HG03558 (cell line): ENCODE data around the gene TTYH2.

Experiments used
- ATAC-seq: cut with Tn5 transposase; IDR thresholded peaks from one replicate; pipeline ENCODE4 v1.9.1; 2021; ENCODE audit warnings: moderate number of reproducible peaks; ENCODE audit not compliant: unreplicated experiment; ENCODE audit errors: extremely low read depth

TTYH2 gene

DNA sequence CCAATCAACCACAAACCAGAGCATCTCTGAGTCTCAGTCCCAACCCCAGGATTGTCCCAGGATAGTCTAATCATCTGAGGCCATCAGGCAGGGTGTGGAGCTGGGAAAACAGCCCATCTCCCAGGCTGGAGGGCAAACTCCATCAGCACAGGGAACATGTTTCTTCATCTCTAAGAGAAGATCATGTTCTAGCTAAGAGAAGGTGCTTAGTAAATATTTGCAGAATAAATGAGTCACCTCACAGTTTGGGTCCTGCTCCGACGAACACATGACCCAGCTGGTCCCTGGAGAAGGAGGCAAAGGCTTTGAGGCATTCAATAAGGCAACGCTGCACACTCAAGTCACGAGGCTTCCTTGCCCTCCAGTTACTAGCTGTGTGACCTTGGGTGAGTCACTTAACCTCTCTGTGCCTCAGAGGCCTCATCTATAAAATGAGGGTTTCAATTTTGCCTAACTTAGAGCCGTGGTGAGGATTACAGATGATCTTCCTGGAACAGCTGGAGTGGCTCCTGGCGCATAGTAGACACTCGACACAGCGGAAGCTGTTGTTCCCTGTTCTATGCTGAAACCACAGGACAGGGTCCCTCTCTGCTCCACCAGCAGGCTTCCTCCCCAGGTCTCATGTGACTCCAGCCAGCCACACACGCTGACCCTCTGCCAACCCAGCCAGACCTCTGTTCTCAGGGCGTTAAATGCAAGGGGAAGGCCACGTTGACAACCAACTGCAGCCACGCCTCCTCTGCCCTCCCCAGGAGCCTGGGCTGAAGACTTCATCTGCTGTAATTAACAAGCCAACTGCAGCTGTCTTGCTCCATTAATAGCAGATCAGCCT, 20.2 kb upstream of the TTYH2 start:
- ATAC-seq: no peak

DNA sequence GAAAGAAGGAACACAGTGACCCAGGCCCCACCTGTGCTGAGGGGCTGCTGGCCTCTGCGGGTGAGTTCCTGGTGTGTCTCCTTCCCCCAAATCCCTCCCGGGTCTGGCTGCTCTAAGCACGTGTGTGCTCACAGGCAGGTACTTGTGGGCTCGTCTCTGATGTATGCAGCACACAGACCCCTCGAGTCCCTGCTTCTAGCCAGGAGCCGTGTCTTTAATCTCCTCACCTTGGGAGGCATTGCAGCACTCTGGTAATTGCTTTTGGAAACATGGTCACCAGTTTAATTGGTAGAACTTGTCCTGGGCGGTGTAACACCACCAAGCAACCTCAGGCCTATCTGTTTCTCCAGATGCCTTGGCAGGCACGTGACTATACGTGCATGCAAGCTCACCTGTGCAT, 18.7 kb upstream of the TTYH2 start:
- ATAC-seq: no peak

DNA sequence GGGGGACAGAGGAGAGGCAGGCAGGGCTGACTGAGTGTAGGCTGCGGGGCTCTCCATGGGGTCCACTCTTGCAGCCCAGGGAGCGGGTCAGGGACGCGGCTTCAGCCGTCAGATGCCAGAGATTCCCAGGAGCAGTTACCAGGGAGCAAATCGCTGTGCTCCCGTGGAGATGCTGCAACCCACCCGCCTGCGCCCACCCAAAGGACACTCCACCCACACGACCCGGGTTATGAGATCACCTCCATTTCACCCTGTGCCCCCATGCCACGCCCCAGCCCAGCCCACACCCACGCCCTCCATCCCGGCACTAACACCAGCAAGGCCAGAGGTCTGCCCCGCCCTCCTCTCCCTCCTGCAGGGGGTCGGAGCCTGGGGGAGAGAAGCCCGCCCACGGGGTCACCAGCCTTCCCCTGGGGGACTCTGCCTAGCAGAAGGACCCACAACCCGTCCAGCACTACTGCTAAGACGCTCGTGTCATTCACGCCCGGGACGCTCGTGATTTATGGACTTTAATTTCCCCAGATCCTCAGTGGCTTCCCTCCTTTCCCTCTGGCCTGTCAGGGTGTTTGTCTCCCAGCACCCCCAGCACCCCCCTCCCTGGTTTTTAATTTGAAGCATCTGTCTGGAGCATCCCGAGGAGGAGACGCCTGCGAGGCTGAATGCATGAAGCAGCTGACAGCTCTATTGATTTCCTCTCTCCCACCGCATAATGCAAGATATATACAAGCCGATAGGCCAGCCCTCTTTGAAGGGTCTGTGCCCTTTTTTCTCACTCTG, 16.6 kb upstream of the TTYH2 start:
- no peak for ATAC-seq

DNA sequence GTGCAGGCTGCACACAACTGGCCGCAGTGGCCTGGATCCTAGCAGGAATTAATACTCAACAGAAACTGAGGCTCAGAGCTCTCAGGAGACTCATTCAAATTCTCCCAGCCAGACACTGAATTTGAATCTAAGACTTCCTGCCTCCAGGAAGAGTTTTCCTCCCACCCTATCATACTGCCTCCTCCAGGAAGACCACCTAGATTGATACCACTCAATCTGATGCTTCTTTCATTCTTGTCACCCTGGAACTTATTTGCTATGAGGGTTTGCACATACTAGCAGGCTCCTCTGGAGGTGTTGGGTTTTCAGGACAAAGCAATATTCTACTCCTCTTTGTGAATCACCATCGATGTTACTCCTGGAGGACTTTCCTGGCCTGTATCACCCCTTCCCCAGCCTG, 15.6 kb upstream of the TTYH2 start:
- ATAC-seq: no peak

DNA sequence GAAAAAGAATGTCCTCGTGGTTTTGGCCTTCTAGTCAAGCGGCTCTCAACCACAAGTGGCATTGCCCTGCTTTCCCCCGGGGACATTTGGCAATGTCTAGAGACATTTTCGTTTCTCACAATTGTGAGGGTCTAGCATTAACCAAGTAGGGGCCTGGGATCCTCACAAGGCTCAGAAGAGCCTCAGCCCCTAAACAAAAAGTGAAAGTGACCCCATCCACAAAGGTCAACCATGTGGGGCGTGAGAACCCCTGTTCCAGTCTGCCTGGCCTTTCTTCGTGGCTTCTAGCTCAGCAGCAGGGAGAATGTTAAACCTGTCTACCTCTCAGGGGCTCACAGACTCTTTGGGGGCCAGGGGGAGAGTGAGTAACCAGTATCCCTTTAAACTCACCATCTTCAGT, 14.7 kb upstream of the TTYH2 start:
- no peak for ATAC-seq

DNA sequence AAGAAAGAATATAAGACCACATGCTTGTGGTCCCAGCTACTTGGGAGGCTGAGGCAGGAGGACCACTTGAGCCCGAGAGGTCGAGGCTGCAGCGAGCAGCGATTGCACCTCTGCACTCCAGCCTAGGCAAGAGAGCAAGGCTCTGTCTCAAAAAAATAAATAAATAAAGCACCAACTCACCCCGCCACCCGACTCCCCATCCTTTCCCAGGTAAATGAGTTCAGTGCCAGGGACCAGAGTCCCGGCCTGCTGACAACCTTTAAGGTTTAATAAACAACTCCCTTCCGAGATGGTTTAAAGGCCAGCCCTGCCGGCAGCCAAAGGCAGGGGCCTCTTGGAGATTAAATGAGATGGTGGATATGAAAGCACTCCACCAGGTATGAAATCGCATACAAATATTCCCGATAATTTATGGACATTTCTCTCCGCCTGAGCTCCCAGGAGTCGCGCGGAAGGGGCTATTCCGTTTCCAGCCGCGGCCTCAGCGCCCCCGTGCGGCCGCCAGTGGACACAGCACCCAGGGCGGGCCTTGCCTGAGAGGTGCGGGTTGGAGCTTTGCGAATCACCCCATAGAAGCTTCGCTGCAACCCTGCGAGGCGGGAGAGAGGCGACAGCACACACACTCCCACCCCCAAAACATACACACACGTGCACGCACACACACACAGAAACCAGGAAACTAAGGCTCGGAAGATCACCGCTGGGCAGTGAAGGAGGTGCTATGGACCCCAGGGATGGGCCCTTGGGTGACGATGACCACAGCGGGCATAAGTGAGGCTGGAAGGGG, 13.9 kb upstream of the TTYH2 start:
- ATAC-seq: no peak

DNA sequence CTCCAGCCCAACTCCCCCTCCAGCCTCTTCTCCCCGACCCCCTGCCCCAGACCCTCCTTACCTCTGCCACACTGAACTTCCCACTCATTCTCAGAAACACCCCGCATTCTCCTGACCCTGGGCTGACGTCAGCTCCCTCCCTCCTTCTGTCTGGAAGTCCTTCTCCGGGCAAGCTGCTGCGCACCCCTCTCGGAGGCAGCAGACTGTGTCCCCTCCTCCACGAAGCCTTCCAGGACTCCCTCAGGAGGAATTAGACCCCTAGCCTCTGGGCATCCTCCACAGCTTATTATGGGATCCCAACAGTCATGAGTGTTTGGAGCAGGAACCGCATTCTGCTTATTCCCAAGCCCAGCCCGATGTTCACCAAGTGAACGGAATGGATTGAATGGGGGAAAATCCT, 13.3 kb upstream of the TTYH2 start:
- no peak for ATAC-seq

DNA sequence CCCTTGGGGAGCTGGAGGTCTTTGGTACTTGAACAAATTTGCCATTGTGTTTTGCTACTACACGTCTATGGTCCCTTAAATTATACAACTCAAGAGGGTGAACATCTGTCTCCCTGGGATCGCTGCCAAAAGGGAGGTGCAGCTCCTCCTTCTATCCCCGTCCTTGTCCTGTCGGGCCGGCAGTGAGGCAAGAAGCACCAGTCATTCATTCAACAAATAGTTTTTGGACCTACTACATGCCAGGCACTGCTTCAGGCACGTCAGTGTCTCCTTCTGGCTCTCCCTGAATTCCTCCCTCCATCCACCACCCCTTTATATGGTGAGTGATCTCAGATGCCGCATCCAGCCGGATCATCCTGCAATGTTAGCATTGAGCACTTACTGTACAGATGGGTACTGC, 12.1 kb upstream of the TTYH2 start:
- ATAC-seq: no peak

DNA sequence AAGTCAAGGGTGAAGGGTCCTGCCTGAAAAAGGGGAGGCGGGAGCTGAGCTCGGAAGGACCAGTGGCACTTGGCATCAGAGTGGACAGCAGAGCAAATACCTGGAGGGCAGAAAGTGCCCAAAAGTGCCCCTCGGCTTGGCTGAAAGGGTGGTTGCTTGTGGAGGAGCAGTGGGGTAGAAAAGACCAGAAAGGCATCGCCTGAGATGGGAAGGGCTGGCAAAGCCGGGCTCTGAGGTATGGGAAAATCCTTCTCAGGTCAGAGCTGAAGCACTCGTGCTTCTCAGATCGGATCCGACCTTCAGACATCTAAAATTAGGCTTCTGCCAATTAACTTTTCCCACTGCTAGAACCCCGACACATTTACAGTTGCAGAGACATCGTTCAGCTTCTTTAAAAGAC, 11.4 kb upstream of the TTYH2 start:
- ATAC-seq: no peak

DNA sequence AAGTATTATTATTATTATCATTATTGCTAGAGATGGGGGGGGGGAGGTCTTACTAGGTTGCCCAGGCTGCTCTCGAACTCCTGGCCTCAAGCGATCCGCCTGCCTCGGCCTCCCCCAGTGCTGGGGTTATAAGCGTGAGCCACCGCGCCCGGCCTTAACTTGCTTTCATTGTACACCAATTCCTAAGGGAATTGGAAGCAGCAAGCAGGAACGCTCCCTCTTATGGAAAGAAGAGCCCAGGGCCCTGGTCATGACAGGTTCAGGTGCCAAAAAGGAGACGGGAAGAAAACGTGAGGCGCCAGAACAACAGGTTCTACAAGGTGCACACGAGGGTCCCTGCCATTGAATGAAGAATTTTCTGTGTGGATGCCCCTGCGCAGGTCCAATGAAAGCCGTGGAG, 10.4 kb upstream of the TTYH2 start:
- no peak for ATAC-seq

DNA sequence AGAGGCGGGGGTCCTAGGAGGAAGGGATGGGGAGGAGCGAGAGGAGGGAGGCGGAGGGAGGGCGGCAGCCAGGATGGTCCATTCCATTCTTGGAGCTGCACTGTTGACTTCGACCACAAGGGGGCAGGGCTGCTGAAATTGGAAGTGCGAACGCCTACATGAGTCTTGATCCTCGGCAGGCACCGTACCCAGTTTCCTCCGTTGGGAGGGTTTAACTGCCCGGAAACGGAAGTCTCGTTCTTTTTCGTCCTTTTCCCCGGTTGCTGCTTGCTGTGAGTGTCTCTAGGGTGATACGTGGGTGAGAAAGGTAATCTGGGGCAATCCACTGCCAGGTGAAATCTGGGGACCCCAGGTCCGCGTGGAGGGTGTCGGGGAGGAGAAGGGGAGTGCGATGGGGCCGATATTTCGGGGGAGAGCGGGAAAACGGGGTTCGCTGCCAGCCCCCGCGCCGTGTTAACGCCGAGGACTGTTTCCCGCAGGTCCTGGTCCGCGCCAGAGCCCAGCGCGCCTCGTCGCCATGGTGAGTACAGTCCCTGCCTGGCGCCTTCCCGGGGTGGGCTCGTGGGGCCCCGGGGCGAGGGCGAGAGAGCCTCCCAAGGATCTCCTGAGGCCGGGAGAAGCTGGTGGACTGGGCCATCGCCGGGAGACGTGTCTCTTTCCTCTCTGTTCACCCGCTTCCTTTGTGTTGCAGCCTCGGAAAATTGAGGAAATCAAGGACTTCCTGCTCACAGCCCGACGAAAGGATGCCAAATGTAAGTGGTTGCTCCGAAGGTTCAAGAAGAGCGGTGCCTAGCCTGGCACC, 9.7 kb upstream of the TTYH2 start, which contains the start of gene RPL38:
TSS of gene RPL38 (plus strand) at position 240 of the 802 bp plus-strand sequence. CDS start at position 518, 278 bp downstream.
- ATAC-seq: no peak

DNA sequence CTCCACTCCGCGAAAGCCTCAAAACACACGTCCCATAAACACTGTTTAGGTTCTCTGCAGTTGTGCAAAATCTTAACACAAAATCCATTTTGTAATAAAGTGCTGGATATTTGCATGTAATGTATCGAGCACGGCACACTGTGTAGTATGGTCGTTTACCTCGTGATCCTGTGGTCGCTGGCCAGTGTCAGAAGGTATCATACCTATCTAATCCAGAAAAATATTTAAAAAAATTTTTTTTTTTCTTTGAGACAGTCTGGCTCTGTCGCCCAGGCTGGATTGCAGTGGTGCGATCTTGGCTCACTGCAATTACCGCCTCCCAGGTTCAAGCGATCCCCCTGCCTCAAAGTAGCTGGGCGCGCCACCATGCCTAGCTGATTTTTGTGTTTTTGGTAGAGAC, 8.9 kb upstream of the TTYH2 start:
- ATAC-seq: no peak

DNA sequence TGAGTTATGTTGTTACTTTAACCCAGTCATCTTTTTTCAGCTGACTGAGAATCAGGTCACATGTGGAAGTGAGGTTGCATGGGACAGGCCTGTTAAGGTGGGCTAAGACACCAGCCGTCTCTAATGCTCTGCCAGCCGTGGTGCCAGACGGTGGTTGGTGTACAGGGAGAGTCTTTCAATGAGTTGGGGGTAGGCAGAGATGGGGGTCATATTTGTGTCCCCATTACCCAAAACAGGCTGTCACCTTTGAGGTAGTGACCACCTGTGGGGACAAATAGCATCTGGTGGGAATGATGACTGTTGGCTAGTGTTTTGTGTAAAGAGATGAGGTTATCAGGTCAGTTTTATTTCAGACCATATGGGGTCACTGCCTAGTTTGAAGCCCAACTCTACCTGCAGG, 8.1 kb upstream of the TTYH2 start:
- no peak for ATAC-seq

DNA sequence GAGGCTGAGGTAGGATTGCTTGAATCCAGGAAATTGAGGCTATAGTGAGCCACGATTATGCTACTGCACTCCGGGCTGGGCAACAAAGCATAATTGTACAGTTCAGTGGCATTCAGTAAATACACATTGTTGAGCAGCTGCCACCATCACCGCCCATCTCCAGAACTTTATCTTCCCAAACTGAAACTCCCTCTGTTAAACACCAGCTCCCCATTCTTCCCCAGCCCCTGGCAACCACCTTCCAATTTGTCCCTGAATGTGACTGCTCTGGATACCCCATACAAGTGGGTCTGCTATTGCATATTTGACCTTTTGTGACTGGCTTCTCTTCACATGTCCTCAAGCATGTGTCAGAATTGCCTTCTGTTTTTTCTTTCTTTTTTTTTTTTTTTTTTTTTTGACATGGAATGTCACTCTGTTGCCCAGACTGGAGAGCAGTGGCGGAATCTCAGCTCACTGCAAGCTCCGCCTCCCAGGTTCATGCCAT, 7.0 kb upstream of the TTYH2 start:
- no peak for ATAC-seq

DNA sequence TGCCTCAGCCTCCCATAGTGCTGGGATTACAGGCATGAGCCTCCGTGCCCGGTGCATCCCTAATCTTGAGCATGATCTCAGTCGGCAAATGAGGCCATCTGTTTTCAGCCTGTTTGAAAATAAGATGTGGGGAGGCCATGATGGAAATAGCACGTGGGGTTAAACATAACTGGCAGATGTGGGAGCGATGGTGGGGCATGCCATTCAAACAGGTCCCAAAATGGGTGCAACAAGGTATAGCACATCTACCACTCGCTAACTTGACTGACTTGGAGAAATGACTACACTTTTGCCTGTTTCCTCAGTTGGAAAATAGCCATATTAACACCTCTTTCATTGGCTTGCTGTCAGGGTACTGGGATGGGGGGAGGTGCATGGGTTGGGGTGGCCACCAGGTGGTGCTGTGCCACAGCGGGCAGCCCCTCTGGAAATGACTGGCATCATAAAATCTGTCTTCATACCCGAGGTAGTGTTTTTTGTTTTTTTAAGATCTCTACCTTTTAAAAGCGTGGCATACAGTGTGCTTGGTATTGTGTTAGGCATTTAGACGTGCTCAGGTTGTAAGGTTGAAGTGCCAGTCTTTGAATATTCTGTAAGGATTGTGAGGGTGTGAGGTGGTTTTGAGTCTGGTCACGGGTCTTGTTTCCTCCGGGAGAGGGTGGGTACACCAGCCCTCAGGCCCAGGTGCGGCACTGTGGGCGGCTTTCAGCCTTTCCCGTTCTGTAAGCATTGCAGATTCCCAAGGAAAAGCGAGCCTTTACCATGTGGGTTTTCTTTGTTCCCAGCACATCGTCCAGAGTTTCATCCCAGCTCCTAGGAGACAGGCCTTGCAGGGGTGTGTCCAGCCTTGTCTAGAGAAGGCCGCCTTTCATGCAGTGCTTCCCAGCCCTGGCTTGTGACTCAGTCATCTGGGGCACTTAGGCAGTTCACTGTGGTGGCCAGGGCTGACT, 2.9 kb upstream of the TTYH2 start:
- no peak for ATAC-seq

DNA sequence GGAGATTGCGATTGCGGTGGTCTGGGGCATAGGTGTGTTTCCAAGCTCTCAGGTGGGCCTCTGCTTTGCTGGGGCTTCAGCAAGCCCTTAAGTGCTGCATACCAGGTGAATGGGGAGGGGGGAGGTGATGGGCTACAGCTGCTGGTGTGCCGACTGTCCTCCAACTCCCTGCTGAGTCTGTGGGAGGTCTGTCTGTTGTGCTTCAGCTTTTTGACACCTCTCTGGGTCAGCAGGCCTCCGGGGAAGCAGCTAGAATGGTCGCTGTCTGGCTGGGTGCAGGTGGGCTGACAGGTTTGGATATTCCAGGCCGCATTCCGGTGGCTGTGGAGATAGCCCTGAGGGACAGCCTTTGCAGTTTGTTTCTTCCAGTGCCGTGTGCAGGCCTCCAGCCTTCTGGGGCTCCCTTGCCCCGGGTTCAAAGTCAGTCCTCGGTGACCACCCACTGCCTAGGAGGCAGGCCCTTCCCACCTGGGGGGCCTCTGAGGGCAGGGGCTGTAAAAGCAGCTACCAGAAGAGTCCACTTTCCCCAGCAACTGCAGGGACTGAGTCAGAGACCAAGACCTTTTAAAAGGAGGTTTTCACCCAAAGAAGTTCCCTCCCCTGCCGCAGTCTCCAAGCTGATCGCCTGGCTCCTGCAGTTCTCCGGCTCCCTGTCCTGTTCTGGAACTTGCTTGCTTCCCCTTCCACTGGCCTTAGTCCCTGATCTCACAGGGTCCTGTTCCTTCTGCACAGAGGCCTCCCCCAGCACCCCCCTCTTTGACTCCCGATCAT, 2.0 kb upstream of the TTYH2 start:
- ATAC-seq: no peak

DNA sequence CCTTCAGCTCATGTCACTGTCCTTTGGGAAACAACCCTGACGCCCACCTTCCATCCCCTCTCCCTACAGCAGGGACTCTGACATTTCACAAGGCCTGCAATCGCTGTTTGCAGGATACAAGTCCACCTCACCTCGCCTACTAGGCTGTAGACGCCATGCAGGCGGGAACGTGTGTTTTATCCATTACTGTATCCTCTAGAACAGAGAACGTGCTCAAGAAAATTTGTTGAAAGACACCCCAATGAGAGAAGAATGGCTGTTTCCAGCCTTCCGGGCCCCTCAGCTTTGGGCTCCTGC, 1.5 kb upstream of the TTYH2 start:
- no peak for ATAC-seq

DNA sequence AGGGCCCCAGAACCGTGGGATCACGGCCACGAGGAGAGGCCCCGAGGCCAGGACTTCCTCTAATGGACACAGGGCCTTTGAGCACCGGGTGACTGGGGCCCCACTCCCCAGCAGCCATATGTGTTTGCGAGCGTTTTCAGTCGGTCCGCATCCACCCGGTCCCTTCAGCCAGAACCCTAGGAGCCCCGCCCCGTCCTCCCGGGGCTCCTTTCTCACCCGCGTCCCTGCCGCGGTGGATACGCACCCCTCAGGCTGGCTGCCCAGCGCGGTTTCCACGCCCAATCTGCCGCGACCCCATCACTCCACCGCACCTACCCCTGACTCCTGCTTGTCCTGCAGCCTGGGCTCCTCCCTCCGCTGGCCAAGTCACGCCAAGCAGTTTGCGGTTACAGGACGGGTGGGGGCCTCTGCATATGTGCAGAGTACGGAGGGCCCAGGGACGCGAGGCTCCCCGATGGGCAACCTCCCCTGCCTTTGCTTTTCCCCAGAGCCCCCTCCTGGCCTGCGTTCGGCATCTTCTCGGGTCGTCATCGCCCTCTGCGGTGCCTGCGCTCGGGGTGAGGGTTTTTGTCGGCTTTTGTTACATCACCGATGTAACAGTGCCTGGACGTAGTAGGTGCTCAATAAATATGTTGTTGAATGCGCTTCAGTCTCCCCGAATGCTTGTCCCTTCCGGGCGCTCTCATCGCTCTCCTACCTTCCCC, 1.0 kb upstream of the TTYH2 start:
- ATAC-seq: no peak
